Mammary epithelial cell (primary cell): Measurements from ENCODE around the gene ATP12A.

Experiments used
- CTCF ChIP-seq, 2 donors: IDR thresholded peaks in 1 of 2; conservative IDR thresholded peaks in 1 of 2; 2 replicates each; pipeline ENCODE4 v1.5.1; 2011 to 2012; ENCODE audit warnings: inconsistent platforms in 2 of 2, low read length in 2 of 2, mild to moderate bottlenecking in 2 of 2, control low read depth in 1 of 2, low read depth in 1 of 2; ENCODE audit not compliant: insufficient read depth in 1 of 2; ENCODE audit errors: extremely low read depth in 1 of 2
- EZH2 ChIP-seq: IDR thresholded peaks from 2 replicates; pipeline ENCODE4 v1.6.1; 2012; ENCODE audit warnings: low read length, inconsistent platforms, borderline replicate concordance

GRCh38 chr13:24651718-24652345 lies 28.4 kb upstream of the ATP12A start:
- TF ChIP-seq CTCF (conservative IDR thresholded peaks at IDR 0.05 in 1 of 2, IDR thresholded peaks at IDR 0.05 in 1 of 2; ENCODE audit: extremely low read depth in 1 of 2, insufficient read depth in 1 of 2, low read depth in 1 of 2, low read length in 2 of 2): no peak
- TF ChIP-seq EZH2: no peak
